ENCODE measurements around the gene HIGD1A. TPM values are rescaled to one million over a fixed set of nuclear protein-coding genes. Genes with fewer than 3 reads are reported as not detected.

HIGD1A gene
- total and polyA plus RNA-seq, 12 donors, result 62.4 to 324 (median 120) TPM

DNA sequence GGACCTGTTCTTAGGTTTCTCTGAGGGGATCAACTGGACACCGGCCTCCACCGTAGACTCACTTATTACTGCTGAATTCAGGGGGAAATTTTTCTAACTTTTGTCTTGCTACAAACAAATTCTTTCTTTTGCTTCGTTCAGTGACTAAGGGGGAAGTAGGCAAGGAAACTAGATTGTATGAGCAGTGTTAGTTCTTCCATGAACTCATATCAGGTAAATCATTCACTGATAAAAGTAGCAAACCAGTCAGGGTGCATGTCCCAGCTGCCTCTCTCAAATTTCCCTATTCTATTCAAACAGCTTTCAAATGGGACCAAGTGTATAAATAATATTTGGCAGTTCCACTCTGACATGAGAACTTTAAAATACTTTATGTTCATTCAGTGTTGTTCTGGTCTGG lies 23.9 kb downstream of the HIGD1A start:
- Histone ChIP-seq H3K27ac (peak overlapping the region in 2 of 5 donors; percentile 43 to 75), H3K36me3 (replicated peaks in 1 of 2) (peaks cover 0 to 4% of the 10 kb centered on the region in 2 donors), H3K4me3 (no peak overlapping the region), H3K4me1 (replicated peaks in 1 of 2) (peaks cover 12 to 39% of the 10 kb centered on the region in 2 donors), H3K9me3 (replicated peaks in 1 of 3) (no peaks in the 10 kb centered on the region), H3K27me3 (no peaks in the 10 kb centered on the region)
- WGBS, 4 donors, result 75 to 79% (median 78%) methylated on average over 3 of the region's 3 CpGs
- TF ChIP-seq POLR2A (IDR thresholded peaks at IDR 0.05), result no peak
- TF ChIP-seq, protein P1, sequence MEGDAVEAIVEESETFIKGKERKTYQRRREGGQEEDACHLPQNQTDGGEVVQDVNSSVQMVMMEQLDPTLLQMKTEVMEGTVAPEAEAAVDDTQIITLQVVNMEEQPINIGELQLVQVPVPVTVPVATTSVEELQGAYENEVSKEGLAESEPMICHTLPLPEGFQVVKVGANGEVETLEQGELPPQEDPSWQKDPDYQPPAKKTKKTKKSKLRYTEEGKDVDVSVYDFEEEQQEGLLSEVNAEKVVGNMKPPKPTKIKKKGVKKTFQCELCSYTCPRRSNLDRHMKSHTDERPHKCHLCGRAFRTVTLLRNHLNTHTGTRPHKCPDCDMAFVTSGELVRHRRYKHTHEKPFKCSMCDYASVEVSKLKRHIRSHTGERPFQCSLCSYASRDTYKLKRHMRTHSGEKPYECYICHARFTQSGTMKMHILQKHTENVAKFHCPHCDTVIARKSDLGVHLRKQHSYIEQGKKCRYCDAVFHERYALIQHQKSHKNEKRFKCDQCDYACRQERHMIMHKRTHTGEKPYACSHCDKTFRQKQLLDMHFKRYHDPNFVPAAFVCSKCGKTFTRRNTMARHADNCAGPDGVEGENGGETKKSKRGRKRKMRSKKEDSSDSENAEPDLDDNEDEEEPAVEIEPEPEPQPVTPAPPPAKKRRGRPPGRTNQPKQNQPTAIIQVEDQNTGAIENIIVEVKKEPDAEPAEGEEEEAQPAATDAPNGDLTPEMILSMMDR (IDR thresholded peaks at IDR 0.05), result no peak
- intact Hi-C loops (cut with DNase I), result loop anchor here (2.0 to 10.0 kb wide), 3 partner anchors 54 to 100 kb away; partner anchors contain the start of gene CYP8B1 (in 1 of the 2)
- DNase-seq, result no peak

DNA sequence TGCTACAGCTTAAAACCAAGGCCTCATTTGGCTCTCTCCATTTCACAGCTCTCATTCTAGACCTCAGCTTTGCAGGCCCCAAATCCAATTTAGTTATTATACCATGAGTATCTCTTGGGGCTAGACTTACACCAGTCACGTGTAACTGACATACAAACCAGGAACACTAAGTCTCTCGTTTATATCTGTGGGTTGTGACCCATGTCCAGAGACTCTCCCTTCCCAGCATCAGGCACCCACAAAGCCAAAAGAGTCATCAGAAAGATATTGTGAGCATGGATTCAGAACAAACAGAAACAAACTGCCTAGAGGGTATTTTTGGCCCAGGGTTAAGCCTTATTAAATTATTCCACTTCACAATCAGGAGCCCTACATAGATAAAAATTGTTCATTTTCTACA lies 25.6 kb downstream of the HIGD1A start:
- no peak for TF ChIP-seq POLR2A (IDR thresholded peaks at IDR 0.05)
- TF ChIP-seq, protein P1 (IDR thresholded peaks at IDR 0.05), result no peak
- no peaks in the 10 kb centered on the region for H3K9me3 ChIP-seq (replicated peaks in 1 of 3)
- peak in 3 of 7 donors; percentile 27 to 70 (median 57) for DNase-seq
- WGBS, 4 donors, result 60 to 70% (median 67%) methylated on average over 2 of the region's 2 CpGs
- H3K27me3 ChIP-seq, result no peaks in the 10 kb centered on the region
- H3K4me3 ChIP-seq, result no peak overlapping the region
- H3K4me1 ChIP-seq (replicated peaks in 1 of 2), result peaks cover 12 to 41% of the 10 kb centered on the region in 2 donors
- intact Hi-C loops (cut with DNase I), result no loop called here
- peak overlapping the region in 2 of 5 donors; percentile 76 to 80 for H3K27ac ChIP-seq
- H3K36me3 ChIP-seq (replicated peaks in 1 of 2), result no peaks in the 10 kb centered on the region

DNA sequence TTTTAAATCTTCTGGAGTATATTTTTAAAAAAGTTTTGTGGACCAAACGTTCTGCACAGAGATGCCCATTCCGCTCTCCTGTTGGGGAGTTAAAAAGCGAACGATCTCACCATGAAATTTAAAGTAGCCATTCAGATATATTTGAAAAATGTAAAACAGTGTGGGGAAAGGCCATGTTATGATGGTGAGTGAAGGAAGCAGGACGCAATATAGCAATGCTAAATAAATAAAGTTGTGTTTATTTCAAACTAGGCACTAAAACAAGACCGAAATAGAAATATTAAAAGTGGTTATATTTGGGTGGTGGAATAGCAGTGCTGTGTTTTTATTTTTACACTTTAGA lies 30.9 kb downstream of the HIGD1A start:
- WGBS, 4 donors, result 9 to 14% (median 11%) methylated on average over 6 of the region's 6 CpGs
- peak overlapping the region in 2 of 4 donors; percentile 27 to 58 for H3K4me3 ChIP-seq
- no peak for DNase-seq
- peaks cover 0 to 18% of the 10 kb centered on the region in 2 donors for H3K4me1 ChIP-seq (replicated peaks in 1 of 2)
- TF ChIP-seq, protein P1 (IDR thresholded peaks at IDR 0.05), result no peak
- TF ChIP-seq POLR2A (IDR thresholded peaks at IDR 0.05), result no peak
- H3K36me3 ChIP-seq (replicated peaks in 1 of 2), result no peaks in the 10 kb centered on the region
- H3K27ac ChIP-seq, result peak overlapping the region in 2 of 5 donors; percentile 77 to 88
- H3K9me3 ChIP-seq (replicated peaks in 1 of 3), result no peaks in the 10 kb centered on the region
- intact Hi-C loops (cut with DNase I), result no loop called here
- H3K27me3 ChIP-seq, result no peaks in the 10 kb centered on the region

DNA sequence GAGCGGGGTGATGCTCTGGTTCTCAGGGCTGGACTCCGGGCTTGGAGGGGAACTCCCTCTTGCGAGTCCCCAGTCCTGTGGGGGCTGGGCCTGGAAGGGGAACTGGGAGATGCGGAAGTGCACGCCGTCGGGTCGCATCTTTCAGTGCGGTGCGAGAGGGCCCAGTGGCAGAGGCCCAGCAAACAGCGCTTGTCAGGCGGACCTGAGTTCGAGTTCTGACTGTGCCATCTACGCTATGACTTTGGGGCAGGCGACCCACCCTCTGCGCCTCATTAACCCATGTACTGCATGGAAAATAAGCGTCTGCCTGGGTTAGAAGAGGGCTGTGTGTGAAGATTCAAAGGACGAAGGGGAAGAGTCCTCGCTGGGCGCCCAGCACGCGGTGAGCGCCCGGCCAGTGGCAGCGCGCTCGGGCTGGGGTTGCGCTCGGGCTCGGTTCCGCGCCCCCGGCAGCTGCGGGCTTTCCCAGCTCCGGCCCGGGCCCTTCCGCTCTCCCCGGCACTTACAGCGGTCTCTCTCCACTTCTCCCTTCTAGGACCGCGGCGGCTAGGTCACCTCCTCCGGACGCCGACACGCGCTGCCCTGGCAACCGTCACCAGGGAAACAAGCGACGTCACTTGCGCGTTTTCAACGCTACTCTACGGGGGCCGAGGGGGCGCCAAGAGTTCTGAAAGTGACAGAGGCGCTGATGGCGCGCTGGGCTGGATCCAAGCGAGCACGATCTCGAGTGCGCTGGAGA lies 31.5 kb downstream of the HIGD1A start, which contains the start of gene CCDC13:
TSS of gene CCDC13 (minus strand) at position 584 of the 739 bp plus-strand sequence. CDS start 14,908 bp downstream, outside the sequence.
- H3K27ac ChIP-seq, result peak within 1 kb of the TSS in 2 of 5 donors; percentile 77 to 88
- intact Hi-C loops (cut with DNase I), result no loop called here

More for the DNA sequence above, 31.5 kb downstream of the HIGD1A start, which contains the start of gene CCDC13:
- peaks cover 0 to 13% of the 10 kb centered on the region in 2 donors for H3K4me1 ChIP-seq (replicated peaks in 1 of 2)
- no peaks in the 10 kb centered on the region for H3K36me3 ChIP-seq (replicated peaks in 1 of 2)
- peak within 1 kb of the TSS in 2 of 4 donors; percentile 27 to 58 for H3K4me3 ChIP-seq
- peak; percentile 91 to 98 (median 94) for DNase-seq
- 1 to 5% (median 4%) methylated on average over 32 to 62 of the region's 63 CpGs for WGBS, 4 donors
- TF ChIP-seq, protein P1 (IDR thresholded peaks at IDR 0.05), result no peak
- TF ChIP-seq POLR2A (IDR thresholded peaks at IDR 0.05), result no peak
- no peaks in the 10 kb centered on the region for H3K9me3 ChIP-seq (replicated peaks in 1 of 3)
- no peaks in the 10 kb centered on the region for H3K27me3 ChIP-seq
